Panc1 (cell line): ENCODE data around the gene TFB1M.

Experiments
- CTCF ChIP-seq: fragments of 450-650 bp; IDR thresholded peaks from 2 replicates; pipeline ENCODE4 v1.5.1; 2017; ENCODE audit warnings: mild to moderate bottlenecking
- POLR2AphosphoS5 ChIP-seq: IDR thresholded peaks from 2 replicates; pipeline ENCODE4 v1.6.1; 2012; ENCODE audit warnings: mild to moderate bottlenecking, low read depth, low read length, moderate library complexity
- SIN3A ChIP-seq: IDR thresholded peaks from 2 replicates; pipeline ENCODE4 v1.6.1; 2012; ENCODE audit warnings: low read depth, mild to moderate bottlenecking, low read length, moderate library complexity, borderline replicate concordance; ENCODE audit not compliant: insufficient read depth
- TCF7L2 ChIP-seq: IDR thresholded peaks from 2 replicates; pipeline ENCODE4 v1.6.1; 2011; ENCODE audit warnings: mild to moderate bottlenecking, low read depth, low read length, inconsistent platforms

GRCh38 chr6:155247618-155248007 lies 66.7 kb downstream of the TFB1M start:
- TF ChIP-seq CTCF (no peak), SIN3A (no peak), POLR2AphosphoS5 (no peak), TCF7L2 (no peak)
